B cell (primary cell): Measurements from ENCODE around the gene STAMBPL1. TPM values are rescaled to one million over a fixed set of nuclear protein-coding genes. Genes with fewer than 3 reads are reported as not detected.

Experiments
- ATAC-seq: fragments of 200-7000 bp; cut with Tn5 transposase; one replicate; pipeline ENCODE4 v1.10.0; 2021; ENCODE audit warnings: low read depth, mild to moderate bottlenecking, moderate number of reproducible peaks, moderate library complexity
- CTCF ChIA-PET: fragments of 350-600 bp; sonication (Branson Sonifier 250); formaldehyde crosslinking; loops from one replicate; lab custom pipeline; 2021; ENCODE audit warnings: antibody characterized with exemption, inconsistent platforms; lab: Charles Lee
- POLR2A ChIA-PET: fragments of 350-600 bp; sonication (Branson Sonifier 250); formaldehyde crosslinking; loops from one replicate; lab custom pipeline; 2021; ENCODE audit warnings: antibody characterized with exemption; lab: Charles Lee
- DNase-seq: peaks from one replicate; pipeline ENCODE4 v3.0.0; 2013
- H2AFZ ChIP-seq: 2 replicates; pipeline ENCODE4 v1.6.1; 2012; ENCODE audit warnings: mild to moderate bottlenecking, low read depth, low read length; ENCODE audit not compliant: insufficient read depth, poor library complexity, severe bottlenecking
- H3K27ac ChIP-seq, 2 donors: 1 replicate in 1 of 2; 2 replicates in 1 of 2; pipeline ENCODE4 v1.5.1; 2012 to 2013; ENCODE audit warnings: low read length in 2 of 2, mild to moderate bottlenecking in 2 of 2, moderate library complexity in 1 of 2
- H3K27me3 ChIP-seq, 4 experiments: fragments of 200-600 bp in 1 of 4; sonication (generic) in 1 of 4; replicated peaks in 1 of 4; 1 replicate in 2 of 4; 2 replicates in 2 of 4; pipeline versions ENCODE4 v1.6.1 to v1.7.0; 2013 to 2016; ENCODE audit warnings: low read length in 3 of 4, mild to moderate bottlenecking in 2 of 4, mixed read lengths in 1 of 4, moderate library complexity in 1 of 4; ENCODE audit not compliant: insufficient read depth in 4 of 4, control insufficient read depth in 3 of 4; ENCODE audit errors: control extremely low read depth in 1 of 4
- H3K36me3 ChIP-seq, 2 experiments: replicated peaks in 1 of 2; 1 replicate in 1 of 2; 2 replicates in 1 of 2; pipeline versions ENCODE4 v1.6.1 to v1.7.1; 2013; ENCODE audit warnings: low read length in 1 of 2; ENCODE audit not compliant: insufficient read depth in 2 of 2, control insufficient read depth in 1 of 2; ENCODE audit errors: control extremely low read depth in 1 of 2, extremely low read depth in 1 of 2
- H3K4me1 ChIP-seq, 2 donors: fragments of 200-600 bp in 1 of 2; sonication (generic) in 1 of 2; 1 replicate in 1 of 2; 2 replicates in 1 of 2; pipeline versions ENCODE4 v1.5.1 to v1.6.1; 2013 to 2017; ENCODE audit warnings: low read length in 2 of 2; ENCODE audit not compliant: control insufficient read depth in 2 of 2, insufficient read depth in 2 of 2
- H3K4me2 ChIP-seq: replicated peaks from 2 replicates; pipeline ENCODE3; 2012; ENCODE audit warnings: mild to moderate bottlenecking, low read depth, low read length; ENCODE audit not compliant: poor library complexity, severe bottlenecking
- H3K4me3 ChIP-seq, 5 experiments: fragments of 200-600 bp in 1 of 5; sonication (generic) in 1 of 5; 1 replicate in 3 of 5; 2 replicates in 2 of 5; pipeline versions ENCODE4 v1.5.1 to v1.7.0; 2011 to 2016; ENCODE audit warnings: low read length in 4 of 5, mild to moderate bottlenecking in 4 of 5, low read depth in 2 of 5, control low read depth in 1 of 5, moderate library complexity in 1 of 5; ENCODE audit not compliant: insufficient read depth in 1 of 5; ENCODE audit errors: control extremely low read depth in 1 of 5, extremely low read depth in 1 of 5
- H3K79me2 ChIP-seq: fragments of 200-600 bp; sonication (generic); one replicate; pipeline ENCODE4 v1.6.0; 2016; ENCODE audit warnings: low read length; ENCODE audit not compliant: control insufficient read depth, insufficient read depth
- H3K9ac ChIP-seq: fragments of 200-600 bp; sonication (generic); 2 replicates; pipeline ENCODE4 v1.6.1; 2017; ENCODE audit warnings: mild to moderate bottlenecking, low read length, moderate library complexity
- H3K9me3 ChIP-seq, 3 donors: one replicate each; pipeline versions ENCODE4 v1.6.1 to v1.7.1; 2013; ENCODE audit warnings: low read length in 2 of 3; ENCODE audit not compliant: control insufficient read depth in 2 of 3, insufficient read depth in 1 of 3; ENCODE audit errors: control extremely low read depth in 1 of 3
- H4K20me1 ChIP-seq: 2 replicates; pipeline ENCODE4 v1.6.0; 2012; ENCODE audit warnings: mild to moderate bottlenecking, low read length; ENCODE audit not compliant: insufficient read depth, control insufficient read depth, poor library complexity, severe bottlenecking
- H3K27ac Mint-ChIP-seq: one replicate; pipeline ENCODE4 v1.8.0; 2021; ENCODE audit warnings: mixed read lengths
- H3K27me3 Mint-ChIP-seq: one replicate; pipeline ENCODE4 v1.8.0; 2021; ENCODE audit warnings: mixed read lengths
- H3K4me1 Mint-ChIP-seq: one replicate; pipeline ENCODE4 v1.8.0; 2021; ENCODE audit warnings: mixed read lengths
- H3K4me3 Mint-ChIP-seq: one replicate; pipeline ENCODE4 v1.8.0; 2021; ENCODE audit warnings: mixed read lengths
- H3K9me3 Mint-ChIP-seq: one replicate; pipeline ENCODE4 v1.8.0; 2022; ENCODE audit warnings: mixed read lengths; ENCODE audit not compliant: insufficient read depth
- CTCF ChIP-seq: fragments of 200-600 bp; IDR thresholded peaks from one replicate; pipeline ENCODE4 v1.8.0; 2022; ENCODE audit warnings: antibody characterized with exemption, mild to moderate bottlenecking
- EZH2 ChIP-seq: IDR thresholded peaks from 2 replicates; pipeline ENCODE4 v1.6.1; 2012; ENCODE audit warnings: borderline replicate concordance, low read depth, mild to moderate bottlenecking, moderate library complexity, low read length; ENCODE audit not compliant: insufficient read depth, poor library complexity, severe bottlenecking
- WGBS: methylation state at CpG from one replicate; pipeline ENCODE4 v1.1.5; 2013; ENCODE audit warnings: missing lambda C conversion rate; ENCODE audit not compliant: insufficient coverage; 5-methylcytosine and 5-hydroxymethylcytosine counted together
- intact Hi-C: fragments of 100-400 bp; cut with micrococcal nuclease; formaldehyde crosslinking; loops from one replicate; pipeline ENCODE4 v1.10.0; 2022
- polyA plus RNA-seq: library from polyadenylated mRNA; depleted of rRNA; stranded (reverse); fragments of >200 nt; gene quantifications from 2 replicates; pipeline ENCODE4 v1.2.3, GENCODE V29; 2012
- total RNA-seq, 2 donors: library from RNA; stranded (reverse); fragments of 120-200 nt in 1 of 2; gene quantifications; 1 replicate in 1 of 2; 2 replicates in 1 of 2; pipeline versions ENCODE4 v1.2.3 to v1.2.4, GENCODE V29; 2013 to 2022

Gene STAMBPL1
- total and polyA plus RNA-seq, 2 donors (not counting 1 experiment from before 2014, with no cell fraction given): 50.3 to 64.2 TPM

- no peaks in the 10 kb centered on the region for H3K79me2 ChIP-seq
- no peaks in the 10 kb centered on the region for H3K27me3 ChIP-seq
- H3K36me3 ChIP-seq: no peaks in the 10 kb centered on the region
- H3K27ac ChIP-seq: no peak overlapping the region
- no CpG with 5 or more reads among the region's 1 CpG for WGBS
- TF ChIP-seq CTCF (no peak), EZH2 (no peak)
- H3K4me1 Mint-ChIP-seq: no peaks in the 10 kb centered on the region
- ATAC-seq: no peak
- POLR2A ChIA-PET: no interaction called here
- no peak overlapping the region for H3K4me3 ChIP-seq
- H3K9me3 Mint-ChIP-seq: no peaks in the 10 kb centered on the region
- H3K9me3 ChIP-seq: no peaks in the 10 kb centered on the region
- no peaks in the 10 kb centered on the region for H4K20me1 ChIP-seq
- no peak overlapping the region for H2AFZ ChIP-seq
- H3K4me3 Mint-ChIP-seq: no peak overlapping the region
- DNase-seq: no peak
- H3K9ac ChIP-seq: no peak overlapping the region
- peaks cover 4% of the 10 kb centered on the region for H3K27me3 Mint-ChIP-seq
- CTCF ChIA-PET: interaction anchor here (0.9 to 1.0 kb wide), 3 partner anchors 13 to 86 kb away, joined by 3 read pairs; no protein-coding TSS in a partner anchor
- H3K27ac Mint-ChIP-seq: no peak overlapping the region
- no peaks in the 10 kb centered on the region for H3K4me1 ChIP-seq
- intact Hi-C loops: no loop called here
- H3K4me2 ChIP-seq: no peak overlapping the region
Observed at GRCh38 chr10:88848499-88848898, 31.5 kb upstream of the STAMBPL1 start.

DNA sequence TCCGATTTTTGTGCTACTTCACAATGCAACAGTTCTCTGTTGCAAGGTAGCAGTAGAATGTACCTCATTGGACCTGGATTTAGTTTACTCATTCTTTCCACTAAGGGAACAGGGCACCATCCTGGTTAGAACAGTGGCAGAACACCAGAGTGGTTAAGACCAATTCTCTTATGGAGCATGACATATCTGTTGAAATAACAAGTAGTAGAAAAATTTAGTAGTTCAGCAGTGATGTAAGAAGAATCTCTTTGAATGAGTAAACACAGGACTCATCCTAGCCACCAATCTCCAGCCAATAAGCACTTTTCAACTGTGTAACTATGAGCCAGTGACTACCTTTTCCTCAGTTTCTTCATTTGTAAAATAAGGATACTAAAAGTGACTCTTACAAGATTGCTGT, 30.8 kb upstream of the STAMBPL1 start:
- no peak for ATAC-seq
- no peaks in the 10 kb centered on the region for H3K27me3 Mint-ChIP-seq
- no peak for TF ChIP-seq CTCF
- TF ChIP-seq EZH2: no peak
- Histone ChIP-seq H3K9ac (no peak overlapping the region), H3K79me2 (no peaks in the 10 kb centered on the region), H3K4me3 (no peak overlapping the region), H2AFZ (no peak overlapping the region), H3K4me1 (no peaks in the 10 kb centered on the region), H4K20me1 (no peaks in the 10 kb centered on the region), H3K4me2 (no peak overlapping the region), H3K27me3 (no peaks in the 10 kb centered on the region), H3K9me3 (no peaks in the 10 kb centered on the region), H3K27ac (no peak overlapping the region), H3K36me3 (no peaks in the 10 kb centered on the region)
- no peaks in the 10 kb centered on the region for H3K9me3 Mint-ChIP-seq
- H3K4me1 Mint-ChIP-seq: no peaks in the 10 kb centered on the region
- no CpG with 5 or more reads among the region's 1 CpG for WGBS
- no peak for DNase-seq
- no peak overlapping the region for H3K27ac Mint-ChIP-seq
- intact Hi-C loops: no loop called here
- H3K4me3 Mint-ChIP-seq: no peak overlapping the region
- ChIA-PET CTCF (interaction anchor here (0.7 to 1.0 kb wide), 3 partner anchors 14 to 85 kb away, joined by 3 to 4 read pairs (median 3); no protein-coding TSS in a partner anchor), POLR2A (no interaction called here)
